ENCODE measurements around the gene CLEC5A.
A peak's percentile ranks its signal among the peaks of the same experiment; 100 is the strongest.

CLEC5A gene

DNA sequence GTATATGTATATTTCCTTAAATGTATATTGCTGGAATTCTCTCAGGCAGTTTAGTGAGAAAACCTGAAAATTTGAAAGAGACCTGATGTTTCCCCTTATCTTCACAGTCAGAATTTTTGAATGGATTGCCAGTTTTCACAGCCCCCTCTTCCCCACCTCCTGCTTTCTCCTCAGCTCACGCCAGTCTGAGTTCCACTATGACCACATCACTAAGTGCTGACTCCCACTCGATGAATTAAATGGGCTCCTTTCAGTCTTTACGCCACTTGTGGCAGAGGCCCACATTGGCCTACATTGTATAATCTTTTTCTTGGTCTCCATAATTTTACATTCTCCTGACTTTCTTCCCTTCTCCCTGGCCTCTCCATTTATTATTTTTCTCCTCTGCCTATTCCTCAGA lies 3.1 kb upstream of the CLEC5A start:
- DNase-seq (ENCODE audit: low read depth in 2 of 2): no peak
- no peak overlapping the region for H3K4me3 ChIP-seq (replicated peaks in 1 of 2; ENCODE audit: low read depth in 2 of 2, low read length in 2 of 2)
- TF ChIP-seq, protein P1, sequence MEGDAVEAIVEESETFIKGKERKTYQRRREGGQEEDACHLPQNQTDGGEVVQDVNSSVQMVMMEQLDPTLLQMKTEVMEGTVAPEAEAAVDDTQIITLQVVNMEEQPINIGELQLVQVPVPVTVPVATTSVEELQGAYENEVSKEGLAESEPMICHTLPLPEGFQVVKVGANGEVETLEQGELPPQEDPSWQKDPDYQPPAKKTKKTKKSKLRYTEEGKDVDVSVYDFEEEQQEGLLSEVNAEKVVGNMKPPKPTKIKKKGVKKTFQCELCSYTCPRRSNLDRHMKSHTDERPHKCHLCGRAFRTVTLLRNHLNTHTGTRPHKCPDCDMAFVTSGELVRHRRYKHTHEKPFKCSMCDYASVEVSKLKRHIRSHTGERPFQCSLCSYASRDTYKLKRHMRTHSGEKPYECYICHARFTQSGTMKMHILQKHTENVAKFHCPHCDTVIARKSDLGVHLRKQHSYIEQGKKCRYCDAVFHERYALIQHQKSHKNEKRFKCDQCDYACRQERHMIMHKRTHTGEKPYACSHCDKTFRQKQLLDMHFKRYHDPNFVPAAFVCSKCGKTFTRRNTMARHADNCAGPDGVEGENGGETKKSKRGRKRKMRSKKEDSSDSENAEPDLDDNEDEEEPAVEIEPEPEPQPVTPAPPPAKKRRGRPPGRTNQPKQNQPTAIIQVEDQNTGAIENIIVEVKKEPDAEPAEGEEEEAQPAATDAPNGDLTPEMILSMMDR (IDR thresholded peaks at IDR 0.05; ENCODE audit: low read depth, low read length): no peak

DNA sequence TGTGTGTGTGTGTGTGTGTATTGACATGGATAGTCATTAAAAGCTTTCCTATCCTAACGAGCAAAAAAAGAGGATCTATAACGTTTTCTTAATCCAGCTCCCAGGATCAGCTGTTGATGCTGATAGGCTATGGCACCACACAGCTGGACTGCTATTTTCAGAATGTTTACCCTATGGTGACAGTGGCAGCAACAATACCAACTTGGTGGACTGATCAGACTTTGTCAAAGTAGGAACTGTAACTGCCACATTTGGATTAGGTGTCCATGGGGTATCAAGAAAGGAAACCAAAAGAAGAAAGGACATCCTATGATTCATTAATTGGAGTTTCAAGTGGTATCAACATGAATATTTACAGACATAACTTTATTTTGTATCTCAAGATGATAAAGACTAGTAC lies 2.7 kb upstream of the CLEC5A start:
- DNase-seq (ENCODE audit: low read depth in 2 of 2): no peak
- TF ChIP-seq, protein P1 (IDR thresholded peaks at IDR 0.05; ENCODE audit: low read depth, low read length): no peak

DNA sequence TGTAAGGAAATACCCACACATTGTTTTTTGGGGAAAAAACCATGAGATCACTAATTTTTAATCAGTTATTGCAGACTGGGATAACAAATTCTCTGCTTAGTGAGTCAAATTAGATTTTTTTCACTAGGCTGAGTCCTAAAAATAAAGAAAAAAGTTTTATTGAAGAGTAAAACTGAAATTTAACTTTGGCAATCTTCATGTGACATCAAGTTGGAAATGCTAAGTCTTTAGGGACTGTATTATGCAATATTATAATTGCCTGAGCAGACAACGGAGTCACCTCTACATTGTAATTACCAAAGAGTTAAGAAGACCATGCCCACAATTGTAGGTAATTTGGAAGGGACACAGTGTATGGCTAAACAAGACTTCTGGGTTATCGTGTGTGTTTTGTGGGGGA lies 2.2 kb upstream of the CLEC5A start:
- no peak for DNase-seq (ENCODE audit: low read depth in 2 of 2)
- TF ChIP-seq, protein P1 (IDR thresholded peaks at IDR 0.05; ENCODE audit: low read depth, low read length): no peak
- H3K4me3 ChIP-seq (replicated peaks in 1 of 2; ENCODE audit: low read depth in 2 of 2, low read length in 2 of 2): no peak overlapping the region

More for the DNA sequence above, 2.7 kb upstream of the CLEC5A start:
- no peak overlapping the region for H3K4me3 ChIP-seq (replicated peaks in 1 of 2; ENCODE audit: low read depth in 2 of 2, low read length in 2 of 2)

DNA sequence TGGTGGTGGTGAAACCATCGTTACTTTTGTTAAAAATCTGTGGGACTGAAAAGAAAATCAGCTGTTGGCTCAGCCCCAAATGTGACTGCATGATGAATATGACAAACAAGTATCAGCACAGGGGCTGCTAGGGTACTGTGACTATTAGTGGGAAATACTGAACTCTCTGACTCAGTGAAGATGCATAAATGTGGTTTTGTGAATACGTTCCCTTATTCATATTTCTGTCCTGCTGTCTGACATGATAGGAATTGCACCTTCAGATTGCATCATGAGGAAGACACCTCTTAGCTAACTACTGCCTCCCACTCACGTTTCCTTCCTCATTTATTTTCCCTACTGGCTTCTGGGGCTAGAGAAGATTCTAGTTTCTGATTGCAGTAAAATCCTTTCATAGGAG lies 1.4 kb downstream of the CLEC5A start:
- TF ChIP-seq, protein P1 (IDR thresholded peaks at IDR 0.05; ENCODE audit: low read depth, low read length): no peak

DNA sequence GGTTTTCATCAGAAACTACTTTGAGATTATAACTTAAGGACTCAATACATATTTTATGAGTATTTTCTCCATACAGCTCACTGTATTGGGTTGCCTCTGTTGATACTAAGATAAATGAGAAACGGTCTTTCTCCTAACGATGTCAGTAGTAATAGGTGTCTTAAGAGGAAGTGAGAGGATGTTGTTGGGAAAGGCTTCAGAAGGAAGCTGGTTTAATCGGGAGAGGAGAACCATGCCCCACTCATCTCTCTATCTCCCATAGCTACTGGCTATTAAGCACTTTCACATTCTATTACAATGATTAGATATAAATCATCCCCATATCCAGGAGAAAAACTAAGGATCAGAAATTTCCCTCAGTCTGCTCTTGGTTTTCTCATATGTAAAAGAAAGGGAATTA lies 2.0 kb downstream of the CLEC5A start:
- TF ChIP-seq, protein P1 (IDR thresholded peaks at IDR 0.05; ENCODE audit: low read depth, low read length): no peak
- no peak for DNase-seq (ENCODE audit: low read depth in 2 of 2)
- no peak overlapping the region for H3K4me3 ChIP-seq (replicated peaks in 1 of 2; ENCODE audit: low read depth in 2 of 2, low read length in 2 of 2)

More for the DNA sequence above, 1.4 kb downstream of the CLEC5A start:
- peak in 1 of 2 donors; percentile 87 for DNase-seq (ENCODE audit: low read depth in 2 of 2)
- no peak overlapping the region for H3K4me3 ChIP-seq (replicated peaks in 1 of 2; ENCODE audit: low read depth in 2 of 2, low read length in 2 of 2)

DNA sequence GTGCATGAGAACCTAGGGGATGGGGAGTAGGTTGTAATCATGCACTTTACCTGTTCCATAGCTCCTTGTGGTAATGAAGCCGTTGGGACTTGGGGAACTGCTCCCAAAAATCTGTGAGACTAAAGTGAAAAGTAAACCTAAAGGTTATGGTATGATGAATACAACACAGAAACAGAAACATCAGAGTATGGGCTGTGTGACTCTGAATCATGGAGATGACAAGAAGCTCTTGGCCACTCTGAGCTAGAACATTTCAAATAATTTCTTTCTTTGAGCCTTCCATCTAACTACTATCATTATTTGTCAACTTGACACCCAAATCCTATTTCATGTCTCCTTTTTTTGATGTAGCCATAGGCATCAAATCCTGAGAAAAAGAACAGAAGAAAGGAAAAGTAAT lies 2.9 kb downstream of the CLEC5A start:
- no peak overlapping the region for H3K4me3 ChIP-seq (replicated peaks in 1 of 2; ENCODE audit: low read depth in 2 of 2, low read length in 2 of 2)
- TF ChIP-seq, protein P1 (IDR thresholded peaks at IDR 0.05; ENCODE audit: low read depth, low read length): no peak
- DNase-seq (ENCODE audit: low read depth in 2 of 2): no peak

DNA sequence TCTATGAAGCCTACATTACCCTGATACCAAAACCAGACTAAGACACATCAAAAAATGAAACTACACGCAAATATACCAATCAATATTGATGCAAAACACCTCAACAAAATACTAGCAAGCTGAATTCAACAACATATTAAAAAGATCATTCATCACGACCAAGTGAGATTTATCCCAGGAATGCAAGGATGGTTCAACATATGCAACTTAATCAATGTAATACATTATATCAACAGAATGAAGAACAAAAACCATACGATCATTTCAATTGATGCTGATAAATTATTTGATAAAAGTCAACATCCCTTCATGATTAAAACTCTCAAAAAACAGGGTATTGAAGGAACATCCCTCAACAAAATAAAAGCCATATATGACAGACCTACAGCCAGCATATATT lies 5.7 kb downstream of the CLEC5A start:
- no peak overlapping the region for H3K4me3 ChIP-seq (replicated peaks in 1 of 2; ENCODE audit: low read depth in 2 of 2, low read length in 2 of 2)
- no peak for DNase-seq (ENCODE audit: low read depth in 2 of 2)
- TF ChIP-seq, protein P1 (IDR thresholded peaks at IDR 0.05; ENCODE audit: low read depth, low read length): no peak
